Eye (tissue), 1 donor: Measurements from ENCODE around the gene OR13H1.
"Not testable (repeated sequence)": the region's sequence is repeated elsewhere in the genome, so short reads cannot be mapped to it uniquely, and the experiment has no call there.

ENCODE experiments used
- DNase-seq: peaks from one replicate; pipeline ENCODE4 v3.0.0-alpha.2; 2015

OR13H1 gene, protein sequence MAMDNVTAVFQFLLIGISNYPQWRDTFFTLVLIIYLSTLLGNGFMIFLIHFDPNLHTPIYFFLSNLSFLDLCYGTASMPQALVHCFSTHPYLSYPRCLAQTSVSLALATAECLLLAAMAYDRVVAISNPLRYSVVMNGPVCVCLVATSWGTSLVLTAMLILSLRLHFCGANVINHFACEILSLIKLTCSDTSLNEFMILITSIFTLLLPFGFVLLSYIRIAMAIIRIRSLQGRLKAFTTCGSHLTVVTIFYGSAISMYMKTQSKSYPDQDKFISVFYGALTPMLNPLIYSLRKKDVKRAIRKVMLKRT

DNA sequence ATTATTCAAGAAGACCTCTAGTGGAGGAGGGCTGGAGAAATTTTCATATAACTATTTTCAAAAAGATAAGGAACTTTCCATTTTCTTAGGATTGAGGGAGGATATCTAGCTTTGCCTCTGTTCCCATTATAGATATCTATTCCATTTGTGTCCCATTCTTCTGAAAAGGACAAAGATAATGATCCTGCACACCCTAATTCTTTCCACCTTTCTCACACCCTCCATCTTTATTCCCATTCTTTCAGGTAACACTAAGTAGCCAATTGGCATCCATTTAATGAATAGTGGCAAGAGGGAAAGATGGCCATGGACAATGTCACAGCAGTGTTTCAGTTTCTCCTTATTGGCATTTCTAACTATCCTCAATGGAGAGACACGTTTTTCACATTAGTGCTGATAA is at the start of gene OR13H1:
Gene OR13H1 (plus strand): TSS at position 301 of the 400 bp plus-strand sequence. CDS start 0 bp downstream, at position 301.
- no peak for DNase-seq

DNA sequence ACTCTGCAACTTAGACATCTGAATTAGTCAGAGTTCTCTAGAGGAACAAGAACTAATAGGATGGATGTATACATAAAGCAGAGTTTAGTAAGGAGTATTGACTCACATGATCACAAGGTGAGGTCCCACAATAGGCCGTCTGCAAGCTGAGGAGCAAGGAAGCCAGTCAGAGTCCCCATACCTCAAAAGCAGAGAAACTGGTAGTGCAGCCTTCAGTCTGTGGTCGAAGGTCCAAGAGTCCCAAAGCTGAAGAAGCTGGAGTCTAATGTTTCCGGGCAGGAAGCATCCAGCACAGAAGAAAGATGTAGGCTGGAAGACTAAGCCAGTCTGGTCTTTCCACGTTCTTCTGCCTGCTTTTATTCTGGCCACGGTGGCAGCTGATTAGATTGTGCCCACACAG is 42.3 kb upstream of the OR13H1 start:
- DNase-seq, result not testable (repeated sequence)

DNA sequence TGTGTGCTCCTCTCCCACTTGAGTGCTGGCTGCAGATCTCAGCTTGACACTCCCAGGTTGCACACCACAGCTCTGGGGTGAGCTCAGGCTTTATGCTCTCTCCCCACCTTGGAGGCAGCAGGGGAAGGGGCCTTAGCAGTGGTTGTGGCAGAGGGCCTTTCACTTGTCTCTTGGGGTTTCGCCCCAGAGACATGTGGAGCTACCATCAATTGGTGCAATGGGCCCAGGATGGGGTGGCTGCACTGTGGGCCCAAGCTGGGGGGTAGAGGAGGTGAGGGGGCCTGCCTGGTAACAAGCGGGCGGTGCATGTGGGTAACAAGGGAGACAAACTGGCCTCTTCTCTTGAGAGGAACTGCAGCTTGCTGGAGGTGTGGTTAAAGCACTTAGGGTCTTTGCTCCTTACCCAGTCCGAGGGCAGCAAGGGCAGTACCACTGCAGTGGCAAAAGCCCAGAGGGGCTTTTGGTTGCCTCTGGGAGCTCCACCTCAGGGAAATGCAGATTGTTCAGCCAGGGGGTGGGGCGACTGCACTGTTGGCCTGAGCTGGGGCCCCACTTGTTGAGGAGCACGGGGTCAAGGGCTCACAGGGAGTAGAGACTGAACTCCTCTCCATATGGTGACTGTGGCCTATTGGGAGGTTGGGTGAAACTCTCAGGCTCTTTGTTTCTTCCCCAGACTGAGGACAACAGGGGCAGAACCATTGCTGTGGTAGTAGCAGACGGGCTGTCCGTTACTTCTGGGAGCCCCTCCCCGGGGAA is 30.5 kb upstream of the OR13H1 start:
- no peak for DNase-seq

DNA sequence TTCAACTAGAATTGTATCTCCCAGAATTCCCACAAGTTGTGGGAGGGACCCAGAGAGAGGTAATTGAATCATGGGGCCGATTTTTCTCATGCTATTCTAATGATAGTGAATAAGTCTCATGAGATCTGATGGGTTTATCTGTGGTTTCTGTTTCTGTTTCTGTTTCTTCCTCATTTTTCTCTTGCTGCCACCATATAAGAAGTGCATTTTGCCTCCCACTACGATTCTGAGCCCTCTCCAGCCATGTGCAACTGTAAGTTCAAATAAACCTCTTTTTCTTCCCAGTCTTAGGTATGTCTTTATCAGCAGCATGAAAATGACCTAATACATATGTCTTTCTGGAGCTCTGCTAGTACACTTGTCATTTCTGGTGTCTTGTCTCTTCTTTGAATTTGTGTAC is 22.1 kb upstream of the OR13H1 start:
- no peak for DNase-seq

DNA sequence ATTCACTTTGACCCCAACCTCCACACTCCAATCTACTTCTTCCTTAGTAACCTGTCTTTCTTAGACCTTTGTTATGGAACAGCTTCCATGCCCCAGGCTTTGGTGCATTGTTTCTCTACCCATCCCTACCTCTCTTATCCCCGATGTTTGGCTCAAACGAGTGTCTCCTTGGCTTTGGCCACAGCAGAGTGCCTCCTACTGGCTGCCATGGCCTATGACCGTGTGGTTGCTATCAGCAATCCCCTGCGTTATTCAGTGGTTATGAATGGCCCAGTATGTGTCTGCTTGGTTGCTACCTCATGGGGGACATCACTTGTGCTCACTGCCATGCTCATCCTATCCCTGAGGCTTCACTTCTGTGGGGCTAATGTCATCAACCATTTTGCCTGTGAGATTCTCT is 344 bp downstream of the OR13H1 start:
- DNase-seq, result no peak

DNA sequence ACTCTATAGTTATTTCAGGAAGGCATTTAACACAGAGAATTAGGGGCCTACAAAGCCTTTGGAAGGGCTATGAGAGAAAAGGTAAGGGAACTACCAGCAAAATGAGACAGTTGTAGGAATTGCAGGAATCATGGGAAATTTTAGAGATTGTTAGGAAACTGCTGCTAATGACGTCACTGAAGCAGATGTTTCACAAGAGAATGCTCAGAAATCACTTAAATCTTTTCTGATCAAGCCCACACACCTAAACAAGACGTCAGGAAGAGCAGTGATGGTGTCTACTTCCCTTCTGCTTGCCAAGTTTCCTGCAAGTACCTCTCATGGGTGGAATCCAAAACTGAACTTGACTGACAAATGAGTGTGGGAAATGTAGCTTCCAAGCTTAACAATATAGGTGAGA is 5.1 kb downstream of the OR13H1 start:
- no peak for DNase-seq

DNA sequence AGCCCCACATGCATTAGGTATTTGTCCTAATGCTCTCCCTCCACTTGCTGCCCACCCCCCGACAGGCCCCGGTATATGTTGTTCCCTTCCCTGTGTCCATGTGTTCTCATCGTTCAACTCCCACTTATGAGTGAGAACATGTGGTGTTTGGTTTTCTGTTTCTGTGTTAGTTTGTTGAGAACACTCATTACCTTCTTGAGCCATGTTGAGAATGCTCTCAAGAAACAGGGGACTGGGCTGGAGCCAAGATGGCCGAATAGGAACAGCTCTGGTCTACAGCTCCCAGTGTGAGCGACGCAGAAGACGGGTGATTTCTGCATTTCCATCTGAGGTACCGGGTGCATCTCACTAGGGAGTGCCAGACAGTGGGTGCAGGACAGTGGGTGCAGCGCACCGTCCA is 8.6 kb downstream of the OR13H1 start:
- DNase-seq, result not testable (repeated sequence)

DNA sequence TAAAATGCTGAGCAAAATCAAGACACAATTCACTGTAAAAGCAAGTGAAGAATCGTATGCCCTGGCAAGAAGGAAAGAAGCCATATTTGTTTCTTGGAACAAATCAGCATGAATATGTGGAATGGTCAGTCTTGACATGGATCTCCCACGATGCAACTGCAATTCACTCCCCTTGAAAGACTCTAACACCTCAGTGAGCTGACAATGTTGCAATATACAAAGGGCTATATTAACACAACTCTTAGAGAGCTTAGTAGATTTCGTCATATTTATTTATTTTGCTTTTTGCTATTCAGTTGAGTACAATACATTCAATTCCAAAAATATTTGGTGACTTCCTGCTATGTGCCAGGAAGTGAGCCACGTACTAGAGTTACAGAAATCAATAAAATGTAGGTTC is 14.7 kb downstream of the OR13H1 start:
- no peak for DNase-seq

DNA sequence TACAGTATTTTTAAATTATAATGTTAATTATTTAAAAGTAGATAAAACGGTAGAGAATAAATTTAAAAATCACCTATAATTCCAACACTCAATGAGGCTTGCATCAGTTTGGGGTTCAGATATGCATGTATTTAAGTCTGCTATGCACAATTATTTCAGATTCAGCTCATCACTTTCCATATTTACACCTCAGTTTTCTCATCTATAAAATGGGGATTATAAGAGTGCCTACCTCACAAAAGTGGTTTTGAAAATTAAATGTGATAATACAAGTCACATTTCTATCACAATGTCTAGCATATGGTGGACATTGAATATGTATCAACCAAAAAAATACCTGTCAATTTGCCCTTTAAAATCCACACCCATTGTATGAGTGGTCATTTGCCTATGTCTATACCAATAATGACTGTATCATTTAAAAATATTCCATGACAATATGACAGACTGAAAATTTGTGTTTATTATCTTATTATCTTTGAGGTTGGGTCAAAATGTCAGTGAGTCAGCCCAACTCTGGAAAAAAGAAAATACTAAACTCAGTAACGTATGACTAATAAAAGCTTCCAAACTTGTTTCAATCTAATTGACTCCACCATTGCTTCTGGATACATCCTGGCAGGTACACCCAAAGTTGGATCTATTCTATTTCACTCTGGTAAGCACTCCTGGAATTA is 20.8 kb downstream of the OR13H1 start:
- DNase-seq, result no peak

DNA sequence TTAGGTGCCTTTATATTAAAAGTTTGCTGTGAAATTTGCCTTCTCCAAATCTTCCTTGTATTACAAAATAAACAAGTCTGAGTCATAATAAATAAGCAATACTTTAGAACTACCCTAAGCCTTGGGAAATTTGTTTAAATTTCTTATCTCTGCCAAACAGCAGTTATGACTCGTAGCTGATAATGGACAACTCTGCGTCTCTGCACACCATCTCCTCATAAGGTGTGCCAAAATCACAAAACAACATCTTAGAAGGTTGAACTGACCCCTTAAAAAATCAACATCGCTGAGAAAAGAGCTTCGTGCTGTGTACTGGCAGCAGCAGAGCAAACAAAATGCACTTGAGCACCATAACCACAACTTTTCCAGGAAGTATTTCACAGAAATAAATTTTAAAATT is 22.0 kb downstream of the OR13H1 start:
- no peak for DNase-seq

DNA sequence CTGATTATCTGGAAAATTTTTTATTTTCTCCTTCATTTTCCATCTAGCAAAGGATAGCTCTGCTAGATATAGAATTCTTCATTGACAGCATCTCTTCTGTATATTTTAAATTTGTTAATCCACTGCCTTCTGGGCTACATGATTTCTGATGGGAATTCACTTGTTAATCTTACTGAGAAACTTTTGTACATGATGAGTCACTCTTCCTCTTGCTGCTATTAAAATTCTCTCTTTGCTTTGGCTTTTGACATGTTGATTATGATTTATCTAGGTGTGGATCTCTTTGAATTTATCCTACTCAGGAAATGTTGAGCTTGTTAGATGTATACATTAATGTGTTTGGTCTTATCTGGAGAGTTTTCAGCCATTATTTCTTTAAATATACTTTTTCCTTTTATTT is 27.5 kb downstream of the OR13H1 start:
- no peak for DNase-seq

DNA sequence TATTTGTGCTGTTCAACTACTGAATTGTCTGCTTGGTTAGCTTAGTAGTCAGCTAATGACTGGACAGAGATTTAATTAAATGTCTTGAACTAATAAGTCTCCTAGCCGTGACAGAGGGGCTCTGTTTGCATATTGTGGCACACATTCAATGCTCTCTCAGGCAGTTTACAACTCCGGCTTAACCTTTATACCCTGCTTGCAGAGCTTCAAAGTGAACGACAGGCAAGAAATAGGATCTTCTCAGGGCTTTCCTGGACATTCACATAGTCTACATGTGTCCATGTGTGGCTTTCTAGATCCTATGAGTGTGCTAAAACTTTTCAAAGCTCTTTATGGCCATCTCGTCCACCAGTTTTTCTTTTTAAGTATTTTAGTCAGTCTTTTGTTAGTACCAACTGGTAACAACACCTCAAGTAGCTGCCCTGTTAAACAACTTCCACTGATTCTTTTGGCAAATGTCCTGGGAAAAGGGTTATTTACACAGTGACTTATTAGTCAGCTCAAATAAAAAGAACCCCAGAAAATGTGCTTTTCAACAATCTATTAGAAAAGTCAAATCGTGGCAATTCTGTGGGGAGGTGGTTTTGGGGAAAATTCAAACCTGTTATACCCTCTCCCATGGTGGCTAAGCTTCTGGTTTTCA is 28.6 kb downstream of the OR13H1 start:
- DNase-seq, result no peak

DNA sequence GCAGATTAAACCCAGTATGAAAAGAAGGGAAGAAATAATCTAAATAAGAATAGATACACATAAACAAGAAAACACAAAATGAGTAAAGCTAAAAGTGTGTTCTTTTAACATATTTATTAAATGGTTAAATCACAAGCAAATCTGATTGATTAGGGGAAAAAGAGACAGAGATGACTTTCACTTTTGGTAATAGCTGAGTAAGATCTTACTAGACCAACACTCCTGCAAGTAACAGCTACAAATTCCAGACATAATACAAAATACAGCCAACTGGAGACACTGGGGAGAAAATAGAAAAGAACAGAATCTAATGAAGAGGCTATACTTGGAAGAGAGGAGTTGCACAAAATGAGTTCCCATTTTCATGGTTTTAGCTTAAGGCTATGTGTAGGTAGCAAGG is 33.5 kb downstream of the OR13H1 start:
- no peak for DNase-seq

DNA sequence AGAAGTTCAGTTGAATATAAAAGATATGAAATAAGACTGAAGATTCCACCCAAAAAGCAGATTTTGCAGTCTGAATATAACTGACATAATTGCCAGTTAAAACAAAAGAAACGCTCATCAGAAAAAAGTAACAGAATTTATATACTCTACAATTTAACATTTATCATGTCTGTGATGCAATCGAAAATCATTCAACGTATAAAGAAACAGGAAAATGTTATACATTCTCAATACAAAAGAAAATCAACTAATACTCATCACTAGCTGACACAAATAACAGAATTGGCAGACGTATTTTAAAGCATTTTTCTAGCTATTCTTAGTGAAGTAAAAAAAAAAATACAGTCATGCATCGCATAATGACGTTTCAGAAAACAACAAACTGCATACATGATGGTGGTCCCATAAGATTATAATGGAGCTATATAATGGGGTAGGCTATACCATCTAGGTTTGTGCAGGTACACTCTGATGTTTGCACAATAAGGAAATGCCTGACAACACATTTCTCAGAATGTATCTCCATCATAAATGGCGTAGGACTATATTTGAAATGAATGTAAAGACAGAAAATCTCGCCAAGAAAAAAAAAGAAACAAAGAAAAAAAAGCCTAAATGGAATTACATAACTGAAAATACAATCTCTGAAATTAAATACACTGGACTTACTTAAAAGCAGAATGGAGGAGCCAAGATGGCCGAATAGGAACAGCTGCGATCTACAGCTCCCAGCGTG is 34.3 kb downstream of the OR13H1 start:
- DNase-seq, result no peak

DNA sequence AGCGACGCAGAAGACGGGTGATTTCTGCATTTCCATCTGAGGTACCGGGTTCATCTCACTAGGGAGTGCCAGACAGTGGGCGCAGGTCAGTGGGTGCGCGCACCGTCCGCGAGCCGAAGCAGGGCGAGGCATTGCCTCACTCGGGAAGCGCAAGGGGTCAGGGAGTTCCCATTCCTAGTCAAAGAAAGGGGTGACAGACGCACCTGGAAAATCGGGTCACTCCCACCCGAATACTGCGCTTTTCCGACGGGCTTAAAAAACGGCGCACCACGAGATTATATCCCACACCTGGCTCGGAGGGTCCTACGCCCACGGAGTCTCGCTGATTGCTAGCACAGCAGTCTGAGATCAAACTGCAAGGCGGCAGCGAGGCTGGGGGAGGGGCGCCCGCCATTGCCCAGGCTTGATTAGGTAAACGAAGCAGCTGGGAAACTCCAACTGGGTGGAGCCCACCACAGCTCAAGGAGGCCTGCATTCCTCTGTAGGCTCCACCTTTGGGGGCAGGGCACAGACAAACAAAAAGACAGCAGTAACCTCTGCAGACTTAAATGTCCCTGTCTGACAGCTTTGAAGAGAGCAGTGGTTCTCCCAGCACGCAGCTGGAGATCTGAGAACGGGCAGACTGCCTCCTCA is 35.0 kb downstream of the OR13H1 start:
- DNase-seq, result not testable (repeated sequence)

DNA sequence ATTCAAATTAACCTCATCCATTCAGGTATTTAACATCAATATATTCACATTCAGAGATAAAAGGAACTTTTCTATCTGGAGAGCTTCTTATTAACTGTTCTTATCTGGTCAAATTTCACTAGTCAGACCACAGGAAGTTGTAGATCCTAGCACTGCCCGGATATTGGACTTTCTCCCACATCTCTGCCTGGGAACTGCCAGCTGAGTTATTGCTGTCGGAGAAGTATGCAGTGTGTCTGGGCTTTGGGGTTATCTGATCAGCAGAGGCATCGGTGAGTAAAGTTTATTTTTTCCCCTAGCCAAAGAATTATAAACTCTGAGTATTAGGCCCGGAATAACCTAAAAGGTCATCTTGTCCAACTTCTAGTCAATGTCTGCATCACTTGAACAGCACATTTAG is 45.1 kb downstream of the OR13H1 start:
- DNase-seq, result no peak
